OCI-M2 (cell line): ENCODE data around the gene PACSIN1.

Experiments
- DNase-seq: peaks from one replicate; lab custom pipeline; 2025; ENCODE audit not compliant: unreplicated experiment; lab: John Stamatoyannopoulos, UW

Gene PACSIN1

DNA sequence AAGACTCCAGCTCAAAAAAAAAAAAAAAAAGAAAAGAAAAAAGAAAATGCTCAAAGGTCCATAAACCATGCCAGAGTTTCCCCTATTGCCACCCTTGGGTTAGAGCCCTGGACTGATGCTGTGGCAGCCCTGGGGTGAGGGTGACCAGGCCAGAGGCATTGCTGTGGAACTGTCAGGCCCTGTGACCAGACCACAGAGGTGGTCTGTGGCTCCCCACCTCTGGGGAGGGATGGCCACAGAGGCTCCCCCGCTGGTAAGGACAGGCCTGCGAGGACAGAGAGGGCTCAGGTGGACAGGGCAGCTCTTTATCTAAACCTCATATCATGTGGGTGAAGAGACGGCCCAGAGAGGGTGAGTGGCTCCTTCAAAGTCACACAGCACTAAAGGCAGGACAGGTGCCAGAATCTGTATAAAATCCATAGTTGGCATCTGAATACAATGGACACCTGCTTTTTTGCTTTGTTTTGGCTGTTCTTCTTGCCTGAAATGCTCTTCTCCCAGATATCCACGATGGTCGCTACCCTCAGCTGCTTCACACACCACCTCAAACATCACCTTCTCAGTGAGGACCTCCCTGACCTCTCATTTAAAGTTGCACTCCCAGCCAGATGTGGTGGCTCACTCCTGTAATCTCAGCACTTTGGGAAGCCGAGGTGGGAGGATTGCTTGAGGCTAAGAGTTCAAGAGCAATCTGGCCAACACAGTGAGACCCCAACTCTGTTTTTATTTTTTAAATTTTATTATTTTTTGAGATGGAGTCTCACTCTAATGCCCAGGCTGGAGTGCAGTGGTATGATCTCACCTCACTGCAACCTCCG is 112.8 kb downstream of the PACSIN1 start:
- no peak for DNase-seq

DNA sequence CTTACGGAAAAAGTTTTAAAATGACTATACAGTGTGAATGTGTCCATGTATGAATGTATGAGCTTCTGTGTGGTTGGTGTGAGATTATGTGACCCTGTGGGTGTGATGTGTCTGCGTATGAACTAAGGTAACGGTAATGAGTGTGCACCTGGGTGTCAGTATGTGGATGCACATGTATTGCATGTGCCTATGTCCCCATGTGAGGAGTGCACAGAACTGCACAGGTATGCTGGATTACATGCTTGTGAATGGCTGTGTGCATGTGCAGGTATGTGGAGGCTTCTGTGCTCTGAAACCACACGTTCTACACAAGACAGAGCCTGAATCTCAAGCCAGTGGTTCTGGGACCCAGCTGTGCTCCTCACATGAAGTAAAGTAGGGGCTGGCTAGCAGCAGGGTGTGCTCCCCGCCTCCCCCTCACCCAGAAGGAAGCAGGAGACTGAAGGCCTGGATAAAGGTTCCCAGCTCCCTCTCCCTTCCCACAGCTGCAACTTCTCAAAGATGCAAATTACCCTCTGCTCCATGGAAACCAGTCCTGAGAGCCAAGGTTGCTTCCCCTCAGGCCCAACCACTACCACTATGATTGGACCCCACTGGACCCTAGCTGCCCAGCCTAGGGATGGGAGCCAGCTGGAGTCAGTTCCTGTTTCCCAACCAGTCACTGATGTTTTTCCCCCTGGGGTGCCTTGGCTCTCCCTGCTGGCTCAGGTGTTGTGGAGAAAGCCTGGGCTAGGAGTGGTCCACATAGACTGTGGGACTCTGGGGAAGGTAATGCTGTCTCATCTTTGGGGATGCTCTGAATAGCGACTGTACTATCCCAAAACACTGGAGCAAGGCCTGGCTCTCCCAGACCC is 115.1 kb downstream of the PACSIN1 start:
- DNase-seq, result no peak

DNA sequence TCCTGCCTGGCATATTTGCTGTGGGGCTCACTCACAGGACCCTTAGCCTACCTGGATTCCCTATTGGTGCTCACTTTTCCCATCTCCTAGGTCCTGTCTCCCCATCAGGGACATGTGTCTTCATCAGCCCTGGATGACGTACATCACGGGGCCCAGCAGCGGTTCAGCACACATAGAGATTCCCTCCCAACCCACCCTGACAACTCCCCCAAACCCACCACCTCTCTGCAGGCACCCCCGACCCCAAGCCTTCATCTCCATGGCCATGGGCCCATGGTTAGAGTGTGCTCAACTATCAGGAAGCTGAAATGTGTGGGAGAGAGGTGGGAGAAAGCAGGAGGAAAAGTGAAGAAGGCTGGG is 115.7 kb downstream of the PACSIN1 start:
- DNase-seq, result no peak

DNA sequence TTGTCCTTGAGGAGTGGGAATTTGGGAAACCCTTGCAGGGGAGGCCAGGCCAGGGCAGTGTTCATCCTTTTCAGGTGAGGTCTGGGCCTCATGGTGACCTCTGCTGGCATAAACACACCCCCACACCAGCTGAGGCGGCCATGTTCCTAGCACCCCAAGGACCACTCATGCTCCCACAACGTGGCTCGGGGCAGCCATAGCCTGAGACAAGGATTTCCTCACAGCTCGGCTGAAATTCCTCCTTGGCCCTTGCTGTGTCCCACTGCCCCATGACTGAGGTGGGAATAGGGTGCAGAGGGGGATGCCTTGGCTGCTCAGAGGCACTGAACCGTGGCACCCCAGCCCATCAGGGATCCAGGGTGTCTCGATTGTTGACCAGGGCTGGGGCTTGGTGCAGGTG is 117.6 kb downstream of the PACSIN1 start:
- DNase-seq, result no peak

DNA sequence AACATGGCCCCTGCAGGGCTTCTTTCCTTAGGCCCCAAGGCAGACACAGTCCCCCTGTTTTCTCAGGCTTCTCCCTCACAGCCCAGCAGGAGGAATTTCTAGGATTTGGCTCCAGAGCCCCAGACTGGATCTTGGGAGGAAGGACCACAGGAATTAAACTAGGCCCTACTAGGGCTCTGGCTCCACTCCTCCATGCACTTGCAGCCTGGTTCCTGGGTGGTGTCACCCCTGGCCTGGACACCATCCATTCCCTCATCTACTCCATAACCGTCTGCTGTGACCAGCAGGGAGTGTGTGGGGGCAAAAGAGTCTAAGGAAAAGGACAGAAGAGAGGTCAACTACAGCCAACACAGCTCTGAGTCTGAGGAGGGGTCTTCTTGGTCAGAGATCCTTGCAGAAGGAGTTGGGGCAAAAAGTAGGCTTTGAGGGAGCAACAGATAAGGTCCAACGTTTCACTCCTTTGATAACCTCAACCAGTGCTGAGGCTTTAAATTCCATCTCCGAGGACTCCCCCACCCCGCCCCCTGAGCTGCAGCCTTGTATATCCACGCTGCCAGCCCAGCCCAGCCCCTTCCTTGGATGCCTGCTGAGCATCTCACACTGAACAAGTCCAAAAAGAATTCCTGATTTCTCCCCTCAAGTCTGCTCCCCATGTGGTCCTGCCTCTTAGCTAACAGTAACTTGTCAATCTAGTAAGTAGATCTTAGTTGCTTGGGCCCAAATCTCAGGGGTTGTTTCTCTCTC is 118.2 kb downstream of the PACSIN1 start:
- no peak for DNase-seq

DNA sequence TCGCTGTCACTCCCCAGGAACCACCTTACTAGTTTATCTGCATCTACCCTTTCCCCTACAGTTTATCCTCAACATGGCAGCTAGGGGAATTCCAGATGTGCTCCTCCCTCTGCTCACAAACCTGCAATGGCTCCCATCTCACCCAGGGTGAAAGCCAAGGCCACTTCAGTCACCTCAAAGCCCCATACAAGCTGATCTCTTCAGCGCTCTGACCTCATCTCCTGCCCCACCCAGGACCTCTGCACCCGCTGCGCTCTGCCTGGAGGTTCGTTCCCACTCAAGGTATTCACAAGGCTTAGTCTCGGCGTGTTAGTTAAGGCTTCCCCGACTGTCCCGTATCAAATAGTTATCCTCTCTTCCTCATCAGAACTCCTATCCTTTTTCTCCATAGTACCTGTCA is 118.8 kb downstream of the PACSIN1 start:
- no peak for DNase-seq
